Left lung (tissue), 10 donors: Measurements from ENCODE around the gene CPED1. TPM values are rescaled to one million over a fixed set of nuclear protein-coding genes. Genes with fewer than 3 reads are reported as not detected.

Experiments used
- ATAC-seq: fragments of 200-7000 bp; cut with Tn5 transposase; one replicate; pipeline ENCODE4 v1.9.1; 2020; ENCODE audit warnings: moderate library complexity
- DNase-seq, 4 donors: peaks; one replicate each; pipeline ENCODE4 v3.0.0-alpha.2; 2013 to 2020
- H3K27ac ChIP-seq, 2 donors: fragments of 200-600 bp; sonication (generic) in 1 of 2; one replicate each; pipeline versions ENCODE4 v1.5.0 to v1.8.0; 2020 to 2021
- H3K27me3 ChIP-seq, 2 donors: fragments of 200-600 bp; sonication (generic) in 1 of 2; one replicate each; pipeline versions ENCODE4 v1.5.0 to v1.8.0; 2020 to 2021
- H3K36me3 ChIP-seq, 2 donors: fragments of 200-600 bp; sonication (generic) in 1 of 2; one replicate each; pipeline versions ENCODE4 v1.5.0 to v1.8.0; 2020 to 2021
- H3K4me1 ChIP-seq, 2 donors: fragments of 200-600 bp; one replicate each; pipeline ENCODE4 v1.8.0; 2021
- H3K4me3 ChIP-seq, 2 donors: fragments of 200-600 bp; sonication (generic) in 1 of 2; one replicate each; pipeline versions ENCODE4 v1.5.0 to v1.8.0; 2020 to 2021; ENCODE audit warnings: mild to moderate bottlenecking in 1 of 2
- H3K9me3 ChIP-seq, 2 donors: fragments of 200-600 bp; sonication (generic) in 1 of 2; one replicate each; pipeline versions ENCODE4 v1.5.0 to v1.8.0; 2020 to 2021
- CTCF ChIP-seq, 2 donors: fragments of 200-600 bp; sonication (generic) in 1 of 2; IDR thresholded peaks; one replicate each; pipeline versions ENCODE4 v1.5.0 to v1.8.0; 2021; ENCODE audit warnings: antibody characterized with exemption in 2 of 2
- intact Hi-C, 2 donors: fragments of 100-400 bp; cut with DNase I; formaldehyde crosslinking; loops; one replicate each; pipeline versions ENCODE4 v1.11.2 to v1.14.2; 2022
- polyA plus RNA-seq, 6 donors: library from polyadenylated mRNA; unstranded; fragments of 120-200 nt; gene quantifications; one replicate each; pipeline ENCODE4 v1.2.1, GENCODE V29; 2013; ENCODE audit not compliant: insufficient read length in 6 of 6
- total RNA-seq, 2 donors: library from RNA; stranded (reverse); fragmentation: NEBNext Ultra II Directional; extraction: Animal tissue kit (Norgen Biotek cat#: 25700); gene quantifications; one replicate each; pipeline ENCODE4 v1.2.1, GENCODE V29; 2021
- donor health status: DM: no; HTN: yes; CAD: no.
- donor health status: DM: no; HTN: no; CAD: no.

CPED1 gene
- total and polyA plus RNA-seq, 8 donors = 8.8 to 29.6 (median 22.8) TPM

GRCh38 chr7:121334875-121335648 is 346.6 kb downstream of the CPED1 start:
- Histone ChIP-seq H3K27ac (no peak overlapping the region), H3K9me3 (no peaks in the 10 kb centered on the region), H3K4me3 (no peak overlapping the region), H3K4me1 (peaks cover 4 to 5% of the 10 kb centered on the region in 2 donors), H3K27me3 (peaks cover 56 to 57% of the 10 kb centered on the region in 2 donors), H3K36me3 (no peaks in the 10 kb centered on the region)
- ATAC-seq (no peak), DNase-seq (no peak)
- intact Hi-C loops = no loop called here
- TF ChIP-seq CTCF (IDR thresholded peaks at IDR 0.05) = no peak

- intact Hi-C loops = no loop called here
- no peak overlapping the region for H3K4me3 ChIP-seq
- H3K27me3 ChIP-seq = peaks cover 40 to 42% of the 10 kb centered on the region in 2 donors
- no peaks in the 10 kb centered on the region for H3K36me3 ChIP-seq
- DNase-seq (no peak), ATAC-seq (no peak)
- H3K27ac ChIP-seq = no peak overlapping the region
- no peaks in the 10 kb centered on the region for H3K4me1 ChIP-seq
- no peak for TF ChIP-seq CTCF (IDR thresholded peaks at IDR 0.05)
- no peaks in the 10 kb centered on the region for H3K9me3 ChIP-seq
Observed at GRCh38 chr7:121336579-121336978, 348.1 kb downstream of the CPED1 start.

GRCh38 chr7:121337398-121337797 is 348.9 kb downstream of the CPED1 start:
- no peak for TF ChIP-seq CTCF (IDR thresholded peaks at IDR 0.05)
- H3K36me3 ChIP-seq = peaks cover 0 to 2% of the 10 kb centered on the region in 2 donors
- DNase-seq = no peak
- H3K4me3 ChIP-seq = no peak overlapping the region
- no peak overlapping the region for H3K27ac ChIP-seq
- no peak for ATAC-seq
- no peaks in the 10 kb centered on the region for H3K4me1 ChIP-seq
- no peaks in the 10 kb centered on the region for H3K9me3 ChIP-seq
- H3K27me3 ChIP-seq = peaks cover 32 to 34% of the 10 kb centered on the region in 2 donors
- intact Hi-C loops = no loop called here

- DNase-seq = no peak
- Histone ChIP-seq H3K4me1 (no peaks in the 10 kb centered on the region), H3K4me3 (no peak overlapping the region), H3K36me3 (peaks cover 0 to 6% of the 10 kb centered on the region in 2 donors), H3K27me3 (peaks cover 15 to 17% of the 10 kb centered on the region in 2 donors), H3K27ac (no peak overlapping the region), H3K9me3 (no peaks in the 10 kb centered on the region)
- intact Hi-C loops = no loop called here
- no peak for ATAC-seq
- TF ChIP-seq CTCF (IDR thresholded peaks at IDR 0.05) = no peak
Observed at GRCh38 chr7:121339082-121339481, 350.6 kb downstream of the CPED1 start.

GRCh38 chr7:121341933-121342332 is 353.4 kb downstream of the CPED1 start:
- intact Hi-C loops = no loop called here
- DNase-seq (no peak), ATAC-seq (no peak)
- Histone ChIP-seq H3K27ac (no peak overlapping the region), H3K9me3 (no peaks in the 10 kb centered on the region), H3K27me3 (no peaks in the 10 kb centered on the region), H3K36me3 (peaks cover 0 to 15% of the 10 kb centered on the region in 2 donors), H3K4me1 (no peaks in the 10 kb centered on the region), H3K4me3 (no peak overlapping the region)
- no peak for TF ChIP-seq CTCF (IDR thresholded peaks at IDR 0.05)
